ENCODE results near the gene NCAPG2.
A peak's percentile ranks its signal among the peaks of the same experiment; 100 is the strongest.
"Not testable (repeated sequence)": the region's sequence is repeated elsewhere in the genome, so short reads cannot be mapped to it uniquely, and the experiment has no call there.

NCAPG2 gene

DNA sequence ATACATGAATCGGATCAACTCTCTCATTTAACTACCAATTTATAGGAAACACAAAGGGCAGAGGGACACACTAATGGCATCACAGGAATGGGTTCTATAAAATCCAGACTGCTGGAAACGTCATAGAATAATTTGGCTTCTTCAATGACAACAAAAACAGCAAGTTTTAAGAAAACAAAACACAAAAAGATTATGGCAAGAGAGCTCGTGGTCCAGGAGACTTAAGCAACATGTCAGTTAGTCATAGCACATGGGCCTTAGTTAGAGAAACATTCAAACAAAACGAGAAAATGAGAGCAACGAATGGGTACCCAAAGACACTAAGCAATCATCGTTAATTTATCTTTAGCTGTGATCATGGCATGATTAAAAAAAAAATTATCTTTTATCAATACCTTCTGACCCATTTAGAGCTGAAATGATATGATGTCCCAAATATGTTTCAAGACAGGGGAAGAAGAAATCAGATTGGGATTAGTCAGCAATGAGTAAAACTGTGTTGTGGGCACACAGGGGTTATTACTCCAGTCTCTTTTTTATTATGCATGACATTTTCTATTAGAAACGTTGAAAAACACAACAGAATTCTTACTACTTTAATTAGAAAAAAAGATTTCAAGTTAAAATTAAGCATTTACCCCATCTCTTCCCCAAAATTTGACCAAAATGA, 28.3 kb downstream of the NCAPG2 start:
- no peak for DNase-seq (ENCODE audit: low read depth in 2 of 2)

- no peak for DNase-seq (ENCODE audit: low read depth in 2 of 2)
Measured at GRCh38 chr7:158672975-158673374, 31.6 kb downstream of the NCAPG2 start.

- not testable (repeated sequence) for DNase-seq (ENCODE audit: low read depth in 2 of 2)
Measured at GRCh38 chr7:158668086-158668485, 36.5 kb downstream of the NCAPG2 start.

GRCh38 chr7:158666966-158667678, 37.5 kb downstream of the NCAPG2 start:
- DNase-seq (ENCODE audit: low read depth in 2 of 2) = not testable (repeated sequence)

DNA sequence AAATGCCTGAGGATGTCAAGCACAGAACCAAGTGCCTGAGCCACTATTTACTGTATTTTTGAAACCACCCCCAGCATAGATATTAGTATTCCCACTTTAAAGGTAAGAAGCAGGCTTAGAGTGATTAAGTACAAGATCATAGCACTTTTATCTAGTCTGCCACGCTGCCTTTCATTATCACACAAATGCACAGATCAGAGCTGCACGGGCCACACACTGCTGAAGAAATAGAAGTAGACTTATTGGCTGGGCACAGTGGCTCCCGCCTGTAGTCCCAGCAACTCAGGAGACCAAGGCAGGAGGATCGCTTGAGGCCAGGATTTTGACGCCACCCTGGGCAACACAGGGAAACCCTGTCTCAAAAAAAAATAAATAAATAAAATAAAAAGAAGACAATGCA, 38.2 kb downstream of the NCAPG2 start:
- DNase-seq (ENCODE audit: low read depth in 2 of 2) = no peak

GRCh38 chr7:158664406-158664805, 40.2 kb downstream of the NCAPG2 start:
- DNase-seq (ENCODE audit: low read depth in 2 of 2) = no peak

DNA sequence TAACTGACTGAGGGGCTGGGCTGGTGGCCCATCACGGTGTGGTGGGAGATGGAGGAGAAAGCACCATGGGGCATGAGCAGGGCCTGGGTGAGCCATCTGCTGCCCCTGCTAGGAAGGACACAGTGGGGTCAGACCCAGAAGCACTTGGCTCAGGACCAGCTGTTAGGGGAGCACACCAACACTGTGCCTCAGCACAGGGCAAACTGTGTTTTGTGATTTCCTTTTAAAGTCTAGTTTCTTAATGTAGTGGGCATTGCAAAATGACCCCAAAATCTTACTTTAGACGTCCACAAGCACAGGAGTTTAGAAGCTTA, 41.2 kb downstream of the NCAPG2 start:
- no peak for DNase-seq (ENCODE audit: low read depth in 2 of 2)

- DNase-seq (ENCODE audit: low read depth in 2 of 2) = no peak
Measured at GRCh38 chr7:158662610-158663427, 41.8 kb downstream of the NCAPG2 start.

GRCh38 chr7:158658475-158658874, 46.1 kb downstream of the NCAPG2 start:
- DNase-seq (ENCODE audit: low read depth in 2 of 2) = no peak

GRCh38 chr7:158657189-158657746, 47.3 kb downstream of the NCAPG2 start:
- no peak for DNase-seq (ENCODE audit: low read depth in 2 of 2)

GRCh38 chr7:158655931-158656441, 48.6 kb downstream of the NCAPG2 start:
- DNase-seq (ENCODE audit: low read depth in 2 of 2) = peak in 1 of 2 donors; percentile 49

GRCh38 chr7:158655507-158655906, 49.1 kb downstream of the NCAPG2 start:
- no peak for DNase-seq (ENCODE audit: low read depth in 2 of 2)

DNA sequence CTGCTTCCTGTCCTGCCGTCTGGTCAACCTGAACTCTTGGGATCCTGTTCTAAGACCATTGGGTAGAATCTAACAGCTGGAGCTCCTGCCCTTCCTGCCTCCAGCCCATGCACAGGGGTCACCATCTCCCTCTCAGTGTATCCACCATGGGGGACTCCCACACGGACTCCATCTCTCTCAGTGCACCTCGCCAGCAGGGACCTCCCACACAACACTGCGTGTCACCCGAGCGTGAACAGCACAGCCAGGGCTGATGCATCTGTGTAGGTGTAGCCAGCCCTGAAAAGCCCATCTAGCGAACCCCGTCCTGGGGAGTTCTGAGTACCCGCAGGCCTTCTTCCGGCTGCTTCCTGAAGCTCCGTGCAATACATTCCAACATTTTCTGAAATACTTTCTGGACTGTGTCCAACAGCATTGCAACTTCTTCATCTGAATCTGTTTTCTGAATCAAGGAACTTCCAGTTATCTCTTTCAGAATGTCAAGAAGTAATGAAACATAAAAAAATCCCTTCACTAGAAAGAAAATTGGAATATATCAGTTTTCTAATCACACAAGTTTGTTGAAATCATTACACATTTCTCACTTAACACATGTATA, 52.5 kb downstream of the NCAPG2 start:
- DNase-seq (ENCODE audit: low read depth in 2 of 2) = no peak

DNA sequence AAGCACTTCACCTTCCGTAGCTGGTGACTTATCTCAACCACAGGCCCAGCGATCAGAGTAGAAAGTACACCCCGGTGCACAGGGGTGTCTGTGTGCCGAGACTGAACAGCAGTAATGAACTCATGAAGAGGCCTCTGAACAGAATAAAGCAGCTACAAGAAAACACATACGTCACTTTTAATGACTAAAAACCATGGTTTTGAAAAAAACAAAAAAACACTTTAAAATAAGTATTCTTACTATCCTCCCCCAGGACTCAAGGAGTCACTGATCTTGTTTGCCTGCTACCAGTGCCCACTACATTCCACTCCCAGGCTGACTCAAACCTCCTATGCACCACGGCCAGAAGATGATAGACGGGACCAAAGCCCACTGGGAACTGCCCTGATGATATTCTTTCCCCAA, 53.8 kb downstream of the NCAPG2 start:
- no peak for DNase-seq (ENCODE audit: low read depth in 2 of 2)

- no peak for DNase-seq (ENCODE audit: low read depth in 2 of 2)
Measured at GRCh38 chr7:158649279-158649678, 55.3 kb downstream of the NCAPG2 start.

DNA sequence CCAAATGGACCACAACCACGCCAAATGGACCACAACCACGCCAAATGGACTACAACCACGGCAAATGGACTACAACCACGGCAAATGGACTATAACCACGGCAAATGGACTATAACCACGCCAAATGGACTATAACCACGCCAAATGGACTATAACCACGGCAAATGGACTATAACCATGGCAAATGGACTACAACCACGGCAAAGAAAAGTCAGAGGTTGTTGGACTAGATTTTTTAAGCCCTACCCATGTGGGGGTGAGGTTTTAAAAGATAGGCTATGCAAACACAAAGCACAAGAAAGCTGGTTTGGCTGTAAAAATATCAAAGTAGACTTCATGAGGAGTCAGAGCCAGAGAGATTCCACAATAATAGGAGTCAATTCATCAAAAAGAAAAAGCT, 55.8 kb downstream of the NCAPG2 start:
- no peak for DNase-seq (ENCODE audit: low read depth in 2 of 2)

GRCh38 chr7:158648168-158648567, 56.4 kb downstream of the NCAPG2 start:
- DNase-seq (ENCODE audit: low read depth in 2 of 2) = no peak

DNA sequence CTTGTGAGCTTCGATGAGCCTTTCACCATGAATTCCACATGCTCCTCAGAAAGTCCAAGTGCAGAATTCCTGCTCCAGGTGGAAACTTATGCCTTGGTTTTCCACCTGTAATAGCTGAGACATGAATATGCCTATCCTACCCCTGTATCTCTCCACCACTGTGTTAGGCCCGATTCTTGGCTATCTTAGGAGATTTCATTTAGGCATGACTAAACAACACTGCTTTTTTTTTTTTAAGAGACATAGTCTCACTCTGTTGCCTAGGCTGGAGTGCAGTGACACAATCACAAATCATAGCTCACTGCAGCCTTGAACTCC, 57.2 kb downstream of the NCAPG2 start:
- DNase-seq (ENCODE audit: low read depth in 2 of 2) = no peak

DNA sequence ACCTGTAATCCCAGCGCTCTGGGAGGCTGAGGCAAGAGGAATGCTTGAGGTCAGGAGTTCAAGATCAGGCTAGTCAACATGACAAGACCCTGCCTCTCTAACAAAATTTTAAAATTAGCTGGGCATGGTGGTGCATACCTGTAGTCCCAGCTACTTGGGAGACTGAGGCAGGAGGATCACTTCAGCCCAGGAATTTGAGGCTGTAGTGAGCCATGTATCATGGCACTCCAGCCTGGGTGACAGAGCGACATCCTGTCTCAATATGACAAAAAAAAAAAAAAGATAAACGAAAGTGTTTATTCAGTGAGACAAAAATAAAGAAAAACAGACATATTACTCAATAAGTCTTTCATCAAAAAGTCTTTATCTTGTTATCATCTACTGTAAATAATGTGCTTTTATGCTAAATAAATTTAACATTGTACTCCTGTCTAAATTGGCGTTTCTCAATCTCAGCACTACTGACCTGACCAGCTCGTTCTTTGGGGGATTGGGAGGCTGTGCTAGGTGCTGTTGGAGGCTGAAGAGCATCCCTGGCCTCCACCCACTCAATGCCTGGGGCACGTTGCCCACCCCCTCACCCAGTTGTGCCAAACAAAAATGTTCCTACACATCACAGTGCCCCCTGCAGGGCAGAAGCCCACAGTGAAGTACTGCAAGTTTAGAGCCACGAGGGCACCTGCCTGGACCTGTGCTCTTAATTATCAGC, 57.7 kb downstream of the NCAPG2 start:
- no peak for DNase-seq (ENCODE audit: low read depth in 2 of 2)

GRCh38 chr7:158645842-158646241, 58.8 kb downstream of the NCAPG2 start:
- DNase-seq (ENCODE audit: low read depth in 2 of 2) = no peak

GRCh38 chr7:158642149-158642548, 62.5 kb downstream of the NCAPG2 start:
- DNase-seq (ENCODE audit: low read depth in 2 of 2) = no peak

Data from stimulated activated CD8-positive, alpha-beta memory T cell treated with anti-CD3 and anti-CD28 coated beads, Interleukin-2, amount 100 ng/mL, for 48 hours (primary cell).